HEK293 (cell line): Measurements from ENCODE around the gene ARTN.

ENCODE experiments used
- CTCF ChIA-PET: fragments of 350-600 bp; formaldehyde crosslinking; extraction: SDS; loops from one replicate; lab custom pipeline; 2021; ENCODE audit warnings: antibody characterized with exemption; lab: Yijun Ruan, JAX
- POLR2A ChIA-PET: fragments of 300-600 bp; formaldehyde crosslinking; extraction: SDS; loops from one replicate; lab custom pipeline; 2020; ENCODE audit warnings: antibody characterized with exemption, inconsistent platforms; lab: Yijun Ruan, JAX
- H3K27ac ChIP-seq: fragments of 200-500 bp; sonication (Bioruptor generic); 2 replicates; pipeline ENCODE4 v1.5.1; 2014; ENCODE audit warnings: low read depth, low read length, control low read depth, inconsistent platforms; ENCODE audit errors: extremely low read depth
- H3K36me3 ChIP-seq, 2 experiments: fragments of 200-500 bp in 1 of 2; sonication (Bioruptor generic) in 1 of 2; 1 replicate in 1 of 2; 2 replicates in 1 of 2; pipeline ENCODE4 v1.5.1; 2014 to 2017; ENCODE audit warnings: inconsistent platforms in 2 of 2, low read length in 2 of 2; ENCODE audit not compliant: control insufficient read depth in 2 of 2, insufficient read depth in 1 of 2
- H3K4me1 ChIP-seq: fragments of 200-500 bp; sonication (Bioruptor generic); 2 replicates; pipeline ENCODE4 v1.5.1; 2014; ENCODE audit warnings: mild to moderate bottlenecking, low read length, inconsistent platforms; ENCODE audit not compliant: control insufficient read depth, insufficient read depth
- H3K4me3 ChIP-seq: 2 replicates; pipeline ENCODE4 v1.5.1; 2011; ENCODE audit warnings: low read depth, mild to moderate bottlenecking, control low read depth, low read length, moderate library complexity
- H3K9me3 ChIP-seq: fragments of 200-500 bp; sonication (Bioruptor generic); 2 replicates; pipeline ENCODE4 v1.5.1; 2014; ENCODE audit warnings: low read depth, low read length, inconsistent platforms; ENCODE audit not compliant: control insufficient read depth, insufficient read depth
- EGR2 ChIP-seq: fragments of 450-650 bp; formaldehyde crosslinking; IDR thresholded peaks from 2 replicates; pipeline ENCODE4 v1.5.1; 2016; ENCODE audit warnings: low read depth, missing biosample characterization, missing genetic modification characterization
- KLF16 ChIP-seq: fragments of 450-650 bp; formaldehyde crosslinking; IDR thresholded peaks from 2 replicates; pipeline ENCODE4 v1.5.1; 2017; ENCODE audit warnings: missing biosample characterization, missing genetic modification characterization
- KLF9 ChIP-seq: fragments of 450-650 bp; formaldehyde crosslinking; IDR thresholded peaks from 2 replicates; pipeline ENCODE4 v1.5.1; 2016; ENCODE audit warnings: missing biosample characterization, missing genetic modification characterization, low read depth
- MEIS1 ChIP-seq: sonication (generic); formaldehyde crosslinking; IDR thresholded peaks from 2 replicates; pipeline ENCODE4 v1.8.1; 2022; ENCODE audit warnings: missing genetic modification reagents, mild to moderate bottlenecking, borderline replicate concordance
- ZBTB48 ChIP-seq: fragments of 450-650 bp; formaldehyde crosslinking; IDR thresholded peaks from 2 replicates; pipeline ENCODE4 v1.5.1; 2016; ENCODE audit warnings: missing biosample characterization, missing genetic modification characterization
- ZFHX2 ChIP-seq: fragments of 450-650 bp; formaldehyde crosslinking; conservative IDR thresholded peaks from 2 replicates; pipeline ENCODE4 v1.5.1; 2016; ENCODE audit warnings: missing biosample characterization, missing genetic modification characterization
- ZFP3 ChIP-seq: fragments of 450-650 bp; formaldehyde crosslinking; IDR thresholded peaks from 2 replicates; pipeline ENCODE4 v1.5.1; 2016; ENCODE audit warnings: low read depth, missing biosample characterization, missing genetic modification characterization
- ZFP37 ChIP-seq: fragments of 450-650 bp; formaldehyde crosslinking; IDR thresholded peaks from 2 replicates; pipeline ENCODE4 v1.5.1; 2016; ENCODE audit warnings: missing biosample characterization, missing genetic modification characterization
- ZIC2 ChIP-seq: fragments of 450-650 bp; formaldehyde crosslinking; IDR thresholded peaks from 2 replicates; pipeline ENCODE4 v1.5.1; 2016; ENCODE audit warnings: missing biosample characterization, missing genetic modification characterization
- ZNF138 ChIP-seq: fragments of 450-650 bp; formaldehyde crosslinking; IDR thresholded peaks from 2 replicates; pipeline ENCODE4 v1.5.1; 2016; ENCODE audit warnings: missing biosample characterization, missing genetic modification characterization, borderline replicate concordance
- ZNF148 ChIP-seq: fragments of 450-650 bp; formaldehyde crosslinking; IDR thresholded peaks from 2 replicates; pipeline ENCODE4 v1.5.0; 2017; ENCODE audit warnings: missing biosample characterization, missing genetic modification characterization, borderline replicate concordance
- ZNF16 ChIP-seq: fragments of 450-650 bp; formaldehyde crosslinking; IDR thresholded peaks from 2 replicates; pipeline ENCODE4 v1.5.1; 2016; ENCODE audit warnings: low read depth, missing biosample characterization, missing genetic modification characterization
- ZNF2 ChIP-seq: fragments of 450-650 bp; formaldehyde crosslinking; IDR thresholded peaks from 2 replicates; pipeline ENCODE4 v1.5.1; 2016; ENCODE audit warnings: missing biosample characterization, missing genetic modification characterization
- ZNF266 ChIP-seq: fragments of 450-650 bp; formaldehyde crosslinking; IDR thresholded peaks from 2 replicates; pipeline ENCODE4 v1.5.1; 2016; ENCODE audit warnings: missing biosample characterization, missing genetic modification characterization, low read depth
- ZNF350 ChIP-seq: fragments of 450-650 bp; formaldehyde crosslinking; IDR thresholded peaks from 2 replicates; pipeline ENCODE4 v1.5.0; 2017; ENCODE audit warnings: missing biosample characterization, mild to moderate bottlenecking, missing genetic modification characterization
- ZNF433 ChIP-seq: fragments of 450-650 bp; formaldehyde crosslinking; IDR thresholded peaks from 2 replicates; pipeline ENCODE4 v1.5.1; 2016; ENCODE audit warnings: missing biosample characterization, missing genetic modification characterization, low read depth
- ZNF521 ChIP-seq: fragments of 450-650 bp; formaldehyde crosslinking; IDR thresholded peaks from 2 replicates; pipeline ENCODE4 v1.5.1; 2017; ENCODE audit warnings: missing biosample characterization, mild to moderate bottlenecking, missing genetic modification characterization
- ZNF624 ChIP-seq: fragments of 450-650 bp; formaldehyde crosslinking; IDR thresholded peaks from 2 replicates; pipeline ENCODE4 v1.5.1; 2017; ENCODE audit warnings: missing biosample characterization, missing genetic modification characterization
- ZNF76 ChIP-seq: fragments of 450-650 bp; formaldehyde crosslinking; IDR thresholded peaks from 2 replicates; pipeline ENCODE4; 2016; ENCODE audit warnings: low read depth, missing biosample characterization, missing genetic modification characterization, borderline replicate concordance
- ZNF776 ChIP-seq: fragments of 450-650 bp; formaldehyde crosslinking; IDR thresholded peaks from 2 replicates; pipeline ENCODE4 v1.5.0; 2017; ENCODE audit warnings: missing biosample characterization, missing genetic modification characterization, borderline replicate concordance
- TF ChIP-seq, protein P1 (sequence below): fragments of 450-650 bp; formaldehyde crosslinking; IDR thresholded peaks from 2 replicates; pipeline ENCODE4; 2016; ENCODE audit warnings: missing biosample characterization, missing genetic modification characterization
- TF ChIP-seq, protein P2 (sequence below): fragments of 450-650 bp; formaldehyde crosslinking; IDR thresholded peaks from 2 replicates; pipeline ENCODE4 v1.5.1; 2017; ENCODE audit warnings: missing biosample characterization, missing genetic modification characterization
- TF ChIP-seq, protein P3 (sequence below): fragments of 450-650 bp; formaldehyde crosslinking; IDR thresholded peaks from 2 replicates; pipeline ENCODE4 v1.5.1; 2017; ENCODE audit warnings: missing biosample characterization, mild to moderate bottlenecking, missing genetic modification characterization, moderate library complexity

Gene ARTN

DNA sequence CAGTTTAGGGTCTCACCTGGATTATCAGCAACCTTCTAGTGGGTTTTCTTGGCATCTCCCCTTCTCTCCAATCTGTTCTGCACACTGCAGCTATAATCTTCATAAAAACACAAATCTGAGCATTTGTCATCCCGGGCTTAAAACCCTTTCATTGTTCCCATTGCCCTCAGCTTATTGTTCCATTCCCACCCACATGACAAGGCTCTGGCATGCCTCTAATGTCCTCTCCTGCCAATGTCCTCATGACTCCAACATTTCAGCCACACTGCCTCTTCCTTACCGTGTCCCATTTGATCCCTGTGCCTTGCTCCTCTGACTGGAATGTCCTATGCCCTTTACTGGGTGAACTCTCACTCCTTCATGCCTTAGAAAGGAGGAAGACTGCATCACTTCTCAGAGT lies 28.7 kb downstream of the ARTN start:
- Histone ChIP-seq H3K27ac (no peak overlapping the region), H3K36me3 (peaks cover 0 to 100% of the 10 kb centered on the region in 2 experiments; a peak in 1 of 3 replicates), H3K9me3 (no peaks in the 10 kb centered on the region), H3K4me1 (no peaks in the 10 kb centered on the region), H3K4me3 (no peak overlapping the region)
- CTCF ChIA-PET, result no interaction called here
- TF ChIP-seq ZBTB48 (tag by site-specific recombination), result no peak
- TF ChIP-seq MEIS1 (CRISPR knock-in tag), result no peak
- TF ChIP-seq ZNF624, result no peak
- TF ChIP-seq ZNF776 (tag by site-specific recombination), result no peak
- TF ChIP-seq ZNF521, result no peak
- TF ChIP-seq KLF9 (tag by site-specific recombination), result no peak
- TF ChIP-seq ZNF148 (tag by site-specific recombination), result no peak
- TF ChIP-seq, protein P1, sequence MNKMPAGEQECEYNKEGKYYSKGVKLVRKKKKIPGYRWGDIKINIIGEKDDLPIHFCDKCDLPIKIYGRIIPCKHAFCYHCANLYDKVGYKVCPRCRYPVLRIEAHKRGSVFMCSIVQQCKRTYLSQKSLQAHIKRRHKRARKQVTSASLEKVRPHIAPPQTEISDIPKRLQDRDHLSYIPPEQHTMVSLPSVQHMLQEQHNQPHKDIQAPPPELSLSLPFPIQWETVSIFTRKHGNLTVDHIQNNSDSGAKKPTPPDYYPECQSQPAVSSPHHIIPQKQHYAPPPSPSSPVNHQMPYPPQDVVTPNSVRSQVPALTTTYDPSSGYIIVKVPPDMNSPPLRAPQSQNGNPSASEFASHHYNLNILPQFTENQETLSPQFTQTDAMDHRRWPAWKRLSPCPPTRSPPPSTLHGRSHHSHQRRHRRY (tag by site-specific recombination), result no peak
- TF ChIP-seq ZNF266, result no peak
- no peak for TF ChIP-seq ZNF433 (tag by site-specific recombination)
- POLR2A ChIA-PET, result no interaction called here

DNA sequence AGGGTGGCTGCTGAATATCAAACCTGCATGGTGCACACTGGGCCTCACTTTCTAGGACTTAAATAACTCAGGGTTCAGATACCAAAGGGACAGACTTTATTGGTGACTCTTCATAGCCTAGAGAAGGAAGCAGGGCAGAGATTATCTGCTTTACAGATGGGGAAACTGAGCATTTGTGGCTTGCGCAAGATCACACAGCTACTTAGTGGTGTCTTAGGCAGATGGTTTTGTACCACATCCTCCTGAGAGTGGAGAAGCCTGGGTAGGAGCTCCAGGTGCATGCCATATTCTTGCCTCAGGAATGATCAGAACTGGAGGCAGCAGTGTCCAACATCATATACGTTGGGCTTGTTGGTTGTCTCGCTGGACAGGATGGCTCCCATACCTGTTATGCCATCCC lies 29.4 kb downstream of the ARTN start:
- no peak for TF ChIP-seq ZNF350 (tag by site-specific recombination)
- no peak for TF ChIP-seq ZNF16
- no peak for TF ChIP-seq ZFP37 (tag by site-specific recombination)
- TF ChIP-seq KLF16 (tag by site-specific recombination), result no peak
- TF ChIP-seq, protein P2, sequence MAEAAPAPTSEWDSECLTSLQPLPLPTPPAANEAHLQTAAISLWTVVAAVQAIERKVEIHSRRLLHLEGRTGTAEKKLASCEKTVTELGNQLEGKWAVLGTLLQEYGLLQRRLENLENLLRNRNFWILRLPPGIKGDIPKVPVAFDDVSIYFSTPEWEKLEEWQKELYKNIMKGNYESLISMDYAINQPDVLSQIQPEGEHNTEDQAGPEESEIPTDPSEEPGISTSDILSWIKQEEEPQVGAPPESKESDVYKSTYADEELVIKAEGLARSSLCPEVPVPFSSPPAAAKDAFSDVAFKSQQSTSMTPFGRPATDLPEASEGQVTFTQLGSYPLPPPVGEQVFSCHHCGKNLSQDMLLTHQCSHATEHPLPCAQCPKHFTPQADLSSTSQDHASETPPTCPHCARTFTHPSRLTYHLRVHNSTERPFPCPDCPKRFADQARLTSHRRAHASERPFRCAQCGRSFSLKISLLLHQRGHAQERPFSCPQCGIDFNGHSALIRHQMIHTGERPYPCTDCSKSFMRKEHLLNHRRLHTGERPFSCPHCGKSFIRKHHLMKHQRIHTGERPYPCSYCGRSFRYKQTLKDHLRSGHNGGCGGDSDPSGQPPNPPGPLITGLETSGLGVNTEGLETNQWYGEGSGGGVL (tag by site-specific recombination), result no peak
- TF ChIP-seq ZFP3, result no peak
- TF ChIP-seq, protein P1 (tag by site-specific recombination), result no peak
- H3K4me3 ChIP-seq, result no peak overlapping the region
- no peaks in the 10 kb centered on the region for H3K9me3 ChIP-seq
- ChIA-PET POLR2A (no interaction called here), CTCF (interaction anchor here (1.2 kb wide), 1 partner anchor 200 kb away, joined by 3 read pairs; no protein-coding TSS in a partner anchor)
- no peak overlapping the region for H3K27ac ChIP-seq
- H3K4me1 ChIP-seq, result no peaks in the 10 kb centered on the region
- peaks cover 0 to 100% of the 10 kb centered on the region in 2 experiments; a peak in 1 of 3 replicates for H3K36me3 ChIP-seq

DNA sequence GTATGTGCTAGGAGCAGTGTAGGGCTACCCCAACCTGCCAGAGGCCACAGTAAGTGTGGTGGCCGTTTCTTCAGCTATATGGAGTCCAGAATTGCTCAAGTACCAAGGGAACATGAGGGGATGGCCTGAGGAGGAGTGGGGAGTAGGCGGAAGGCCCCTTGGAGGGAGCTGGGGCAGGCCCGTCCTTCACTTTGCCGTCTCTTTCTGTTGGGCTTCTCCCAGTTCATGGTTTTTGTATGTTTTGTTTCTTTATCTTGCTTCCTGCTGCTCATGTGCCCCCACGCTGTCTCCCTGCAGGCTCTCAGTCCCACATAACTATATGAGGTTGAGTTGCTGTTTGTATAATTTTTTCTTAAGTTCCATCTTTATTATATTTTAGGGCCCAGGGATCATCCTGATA lies 30.3 kb downstream of the ARTN start:
- Histone ChIP-seq H3K4me3 (no peak overlapping the region), H3K9me3 (no peaks in the 10 kb centered on the region), H3K27ac (no peak overlapping the region), H3K36me3 (peaks cover 0 to 91% of the 10 kb centered on the region in 2 experiments; a peak in 1 of 3 replicates), H3K4me1 (no peaks in the 10 kb centered on the region)
- CTCF ChIA-PET, result interaction anchor here (0.9 to 1.2 kb wide), 2 partner anchors 42 to 200 kb away, joined by 3 read pairs; no protein-coding TSS in a partner anchor
- POLR2A ChIA-PET, result no interaction called here
- 0 out of 2 replicates have a peak, but pooled peaks have one; percentile 31 for TF ChIP-seq ZFHX2
- TF ChIP-seq EGR2 (tag by site-specific recombination), result 0 out of 2 replicates have a peak, but pooled peaks have one; percentile 43
- peak; percentile 40; the same call in 1 of the 2 replicates for TF ChIP-seq ZIC2 (tag by site-specific recombination)
- no peak for TF ChIP-seq ZNF2
- no peak for TF ChIP-seq ZNF138 (tag by site-specific recombination)
- TF ChIP-seq, protein P3, sequence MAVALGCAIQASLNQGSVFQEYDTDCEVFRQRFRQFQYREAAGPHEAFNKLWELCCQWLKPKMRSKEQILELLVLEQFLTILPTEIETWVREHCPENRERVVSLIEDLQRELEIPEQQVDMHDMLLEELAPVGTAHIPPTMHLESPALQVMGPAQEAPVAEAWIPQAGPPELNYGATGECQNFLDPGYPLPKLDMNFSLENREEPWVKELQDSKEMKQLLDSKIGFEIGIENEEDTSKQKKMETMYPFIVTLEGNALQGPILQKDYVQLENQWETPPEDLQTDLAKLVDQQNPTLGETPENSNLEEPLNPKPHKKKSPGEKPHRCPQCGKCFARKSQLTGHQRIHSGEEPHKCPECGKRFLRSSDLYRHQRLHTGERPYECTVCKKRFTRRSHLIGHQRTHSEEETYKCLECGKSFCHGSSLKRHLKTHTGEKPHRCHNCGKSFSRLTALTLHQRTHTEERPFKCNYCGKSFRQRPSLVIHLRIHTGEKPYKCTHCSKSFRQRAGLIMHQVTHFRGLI (tag by site-specific recombination), result peak; percentile 86
- TF ChIP-seq ZNF76 (tag by site-specific recombination), result no peak
